MM.1S (cell line): ENCODE measurements around the gene DHCR7.

Source experiments
- DNase-seq: peaks from one replicate; pipeline ENCODE4 v3.0.0-alpha.2; 2015
- H2AFZ ChIP-seq: fragments of 300-600 bp; sonication (generic); 2 replicates; pipeline ENCODE4 v1.6.0; 2016; ENCODE audit warnings: antibody characterized with exemption, low read length
- H3F3A ChIP-seq: fragments of 300-600 bp; sonication (generic); 2 replicates; pipeline ENCODE4 v1.6.1; 2016; ENCODE audit warnings: mild to moderate bottlenecking, antibody characterized with exemption, low read length, moderate library complexity, mixed read lengths; ENCODE audit not compliant: insufficient read depth
- H3K27ac ChIP-seq: fragments of 300-600 bp; sonication (generic); 2 replicates; pipeline ENCODE4 v1.5.1; 2016; ENCODE audit warnings: mild to moderate bottlenecking, low read length
- H3K27me3 ChIP-seq: fragments of 300-600 bp; sonication (generic); replicated peaks from 2 replicates; pipeline ENCODE4 v1.6.0; 2016; ENCODE audit warnings: low read length; ENCODE audit not compliant: insufficient read depth
- H3K36me3 ChIP-seq: fragments of 300-600 bp; sonication (generic); replicated peaks from 2 replicates; pipeline ENCODE4 v1.6.1; 2016; ENCODE audit warnings: mild to moderate bottlenecking, low read length, mixed read lengths; ENCODE audit not compliant: insufficient read depth
- H3K4me1 ChIP-seq: fragments of 300-600 bp; sonication (generic); 2 replicates; pipeline ENCODE4 v1.6.1; 2016; ENCODE audit warnings: low read length, mixed read lengths
- H3K4me2 ChIP-seq: fragments of 300-600 bp; sonication (generic); 2 replicates; pipeline ENCODE4 v1.6.0; 2016; ENCODE audit warnings: low read depth, low read length
- H3K4me3 ChIP-seq: fragments of 300-600 bp; sonication (generic); 2 replicates; pipeline ENCODE4 v1.5.1; 2016; ENCODE audit warnings: low read length, mixed read lengths
- H3K79me2 ChIP-seq: fragments of 300-600 bp; sonication (generic); 2 replicates; pipeline ENCODE4 v1.6.1; 2016; ENCODE audit warnings: mixed run types, low read length, mixed read lengths
- H3K9ac ChIP-seq: fragments of 300-600 bp; sonication (generic); 2 replicates; pipeline ENCODE4 v1.6.1; 2016; ENCODE audit warnings: low read length, mixed read lengths
- H3K9me2 ChIP-seq: fragments of 300-600 bp; sonication (generic); replicated peaks from 2 replicates; pipeline ENCODE4 v1.6.1; 2016; ENCODE audit warnings: mild to moderate bottlenecking, low read length, mixed read lengths; ENCODE audit not compliant: insufficient read depth
- H3K9me3 ChIP-seq: fragments of 300-600 bp; sonication (generic); replicated peaks from 2 replicates; pipeline ENCODE4 v1.6.1; 2016; ENCODE audit warnings: mild to moderate bottlenecking, low read length, mixed read lengths; ENCODE audit not compliant: insufficient read depth
- H4K20me1 ChIP-seq: fragments of 300-600 bp; sonication (generic); 2 replicates; pipeline ENCODE4 v1.6.1; 2016; ENCODE audit warnings: mild to moderate bottlenecking, low read length, moderate library complexity, mixed read lengths; ENCODE audit not compliant: insufficient read depth
- EZH2 ChIP-seq: fragments of 300-600 bp; sonication (generic); optimal IDR thresholded peaks from 2 replicates; pipeline ENCODE3; 2017; ENCODE audit warnings: low read depth, mild to moderate bottlenecking, antibody characterized with exemption, low read length, mixed read lengths
- EZH2phosphoT487 ChIP-seq: fragments of 300-600 bp; sonication (generic); IDR thresholded peaks from 2 replicates; pipeline ENCODE4 v1.6.1; 2018; ENCODE audit warnings: antibody characterized with exemption, low read length
- TF ChIP-seq, protein P1 (sequence below): fragments of 300-600 bp; sonication (generic); IDR thresholded peaks from 2 replicates; pipeline ENCODE4 v1.5.1; 2016; ENCODE audit warnings: antibody characterized with exemption, low read length, mixed read lengths

Gene DHCR7

GRCh38 chr11:71486320-71486719, 38.1 kb upstream of the DHCR7 start:
- Histone ChIP-seq H3K79me2 (no peaks in the 10 kb centered on the region), H3K9me3 (no peaks in the 10 kb centered on the region), H3K27ac (no peak overlapping the region), H3K4me1 (no peaks in the 10 kb centered on the region), H3K9me2 (no peaks in the 10 kb centered on the region), H4K20me1 (no peaks in the 10 kb centered on the region), H2AFZ (no peak overlapping the region), H3K4me3 (no peak overlapping the region), H3K9ac (no peak overlapping the region), H3K36me3 (no peaks in the 10 kb centered on the region), H3F3A (no peaks in the 10 kb centered on the region), H3K4me2 (no peak overlapping the region), H3K27me3 (no peaks in the 10 kb centered on the region)
- DNase-seq: no peak
- TF ChIP-seq, protein P1, sequence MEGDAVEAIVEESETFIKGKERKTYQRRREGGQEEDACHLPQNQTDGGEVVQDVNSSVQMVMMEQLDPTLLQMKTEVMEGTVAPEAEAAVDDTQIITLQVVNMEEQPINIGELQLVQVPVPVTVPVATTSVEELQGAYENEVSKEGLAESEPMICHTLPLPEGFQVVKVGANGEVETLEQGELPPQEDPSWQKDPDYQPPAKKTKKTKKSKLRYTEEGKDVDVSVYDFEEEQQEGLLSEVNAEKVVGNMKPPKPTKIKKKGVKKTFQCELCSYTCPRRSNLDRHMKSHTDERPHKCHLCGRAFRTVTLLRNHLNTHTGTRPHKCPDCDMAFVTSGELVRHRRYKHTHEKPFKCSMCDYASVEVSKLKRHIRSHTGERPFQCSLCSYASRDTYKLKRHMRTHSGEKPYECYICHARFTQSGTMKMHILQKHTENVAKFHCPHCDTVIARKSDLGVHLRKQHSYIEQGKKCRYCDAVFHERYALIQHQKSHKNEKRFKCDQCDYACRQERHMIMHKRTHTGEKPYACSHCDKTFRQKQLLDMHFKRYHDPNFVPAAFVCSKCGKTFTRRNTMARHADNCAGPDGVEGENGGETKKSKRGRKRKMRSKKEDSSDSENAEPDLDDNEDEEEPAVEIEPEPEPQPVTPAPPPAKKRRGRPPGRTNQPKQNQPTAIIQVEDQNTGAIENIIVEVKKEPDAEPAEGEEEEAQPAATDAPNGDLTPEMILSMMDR: no peak
- TF ChIP-seq EZH2phosphoT487 (no peak), EZH2 (no peak)

DNA sequence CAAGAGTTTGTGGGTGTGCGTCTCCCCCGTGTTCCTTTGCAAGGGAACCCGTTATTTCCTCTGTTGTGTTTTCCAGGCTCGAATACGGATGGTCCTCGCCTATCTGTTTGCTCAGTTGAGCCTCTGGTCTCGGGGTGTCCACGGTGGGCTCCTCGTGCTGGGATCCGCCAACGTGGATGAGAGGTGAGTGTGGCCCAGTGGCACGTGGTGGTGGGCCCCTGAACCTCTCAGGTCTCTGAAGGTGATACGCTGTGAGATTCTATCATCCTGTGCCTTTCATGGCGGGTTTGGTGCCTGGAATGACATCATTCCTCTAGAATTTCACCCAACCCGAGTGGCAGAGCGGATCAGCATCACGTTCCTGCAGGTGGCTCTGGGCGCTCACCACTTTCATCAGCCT, 37.3 kb upstream of the DHCR7 start:
- Histone ChIP-seq H3K9me3 (no peaks in the 10 kb centered on the region), H3K36me3 (no peaks in the 10 kb centered on the region), H4K20me1 (no peaks in the 10 kb centered on the region), H3F3A (no peaks in the 10 kb centered on the region), H3K27me3 (no peaks in the 10 kb centered on the region), H2AFZ (no peak overlapping the region), H3K27ac (no peak overlapping the region), H3K9me2 (no peaks in the 10 kb centered on the region), H3K4me3 (no peak overlapping the region), H3K4me2 (no peak overlapping the region), H3K4me1 (no peaks in the 10 kb centered on the region), H3K79me2 (no peaks in the 10 kb centered on the region), H3K9ac (no peak overlapping the region)
- no peak for DNase-seq
- TF ChIP-seq EZH2: no peak

GRCh38 chr11:71485063-71485399, 36.8 kb upstream of the DHCR7 start:
- Histone ChIP-seq H3K36me3 (no peaks in the 10 kb centered on the region), H3K9ac (no peak overlapping the region), H3K27me3 (no peaks in the 10 kb centered on the region), H3K4me2 (no peak overlapping the region), H3K27ac (no peak overlapping the region), H3F3A (no peaks in the 10 kb centered on the region), H3K4me3 (no peak overlapping the region), H3K4me1 (no peaks in the 10 kb centered on the region), H3K9me2 (no peaks in the 10 kb centered on the region), H4K20me1 (no peaks in the 10 kb centered on the region), H3K9me3 (no peaks in the 10 kb centered on the region), H3K79me2 (no peaks in the 10 kb centered on the region), H2AFZ (no peak overlapping the region)
- no peak for DNase-seq
- TF ChIP-seq, protein P1: no peak
- TF ChIP-seq EZH2phosphoT487 (no peak), EZH2 (no peak)

GRCh38 chr11:71484248-71485062, 36.3 kb upstream of the DHCR7 start:
- Histone ChIP-seq H3K4me3 (no peak overlapping the region), H3K27ac (no peak overlapping the region), H3F3A (no peaks in the 10 kb centered on the region), H3K27me3 (no peaks in the 10 kb centered on the region), H3K36me3 (no peaks in the 10 kb centered on the region), H3K4me1 (no peaks in the 10 kb centered on the region), H3K9me3 (no peaks in the 10 kb centered on the region), H3K9ac (no peak overlapping the region), H3K4me2 (no peak overlapping the region), H3K79me2 (no peaks in the 10 kb centered on the region), H4K20me1 (no peaks in the 10 kb centered on the region), H2AFZ (no peak overlapping the region), H3K9me2 (no peaks in the 10 kb centered on the region)
- no peak for DNase-seq
- TF ChIP-seq EZH2phosphoT487 (no peak), EZH2 (no peak)
- TF ChIP-seq, protein P1: no peak
